GM18907 (cell line): ENCODE results near the gene TNS3.

Source experiments
- ATAC-seq: cut with Tn5 transposase; IDR thresholded peaks from one replicate; pipeline ENCODE4 v1.9.1; 2021; ENCODE audit warnings: mild to moderate bottlenecking, moderate library complexity; ENCODE audit not compliant: unreplicated experiment

Gene TNS3

DNA sequence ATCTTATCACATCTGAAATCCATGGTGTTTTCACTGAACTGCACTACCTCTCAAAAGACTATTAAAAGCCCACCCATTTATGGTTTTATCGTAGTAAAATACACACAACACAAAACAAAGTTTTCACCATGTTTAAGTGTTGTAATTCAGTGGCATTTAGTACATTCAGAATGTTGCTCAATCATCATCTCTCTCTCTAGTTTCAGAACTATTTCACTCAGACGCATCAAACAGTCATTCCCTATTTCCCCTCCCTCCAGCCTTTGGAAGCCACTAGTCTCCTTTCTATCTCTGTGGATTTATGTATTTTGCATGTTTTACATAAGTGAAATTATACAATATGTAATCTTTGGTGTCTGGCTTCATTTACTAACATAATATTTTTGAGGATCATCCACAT is 332.6 kb downstream of the TNS3 start:
- ATAC-seq = no peak

DNA sequence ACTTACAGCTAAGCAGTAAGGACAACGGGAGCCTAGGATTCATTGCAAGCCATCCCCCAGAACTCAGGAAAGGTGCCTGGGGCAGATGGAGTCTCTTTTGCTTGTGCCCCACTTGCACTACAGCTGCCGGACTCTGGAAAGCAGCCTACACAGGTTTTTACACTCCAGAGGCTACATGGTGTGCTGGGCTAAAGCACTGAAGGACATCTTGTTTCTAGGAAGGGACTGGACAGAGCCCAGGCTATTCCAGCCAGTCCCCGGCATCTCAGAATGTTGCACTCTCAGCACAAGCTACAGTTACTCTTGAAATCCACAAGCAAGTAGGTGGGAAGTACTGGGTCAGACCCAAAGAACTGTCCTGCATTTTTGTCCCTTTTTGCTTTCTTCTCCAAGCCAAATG is 333.1 kb downstream of the TNS3 start:
- ATAC-seq = no peak

- no peak for ATAC-seq
These were observed 334.8 kb downstream of the TNS3 start for GRCh38 chr7:47247132-47247531.

DNA sequence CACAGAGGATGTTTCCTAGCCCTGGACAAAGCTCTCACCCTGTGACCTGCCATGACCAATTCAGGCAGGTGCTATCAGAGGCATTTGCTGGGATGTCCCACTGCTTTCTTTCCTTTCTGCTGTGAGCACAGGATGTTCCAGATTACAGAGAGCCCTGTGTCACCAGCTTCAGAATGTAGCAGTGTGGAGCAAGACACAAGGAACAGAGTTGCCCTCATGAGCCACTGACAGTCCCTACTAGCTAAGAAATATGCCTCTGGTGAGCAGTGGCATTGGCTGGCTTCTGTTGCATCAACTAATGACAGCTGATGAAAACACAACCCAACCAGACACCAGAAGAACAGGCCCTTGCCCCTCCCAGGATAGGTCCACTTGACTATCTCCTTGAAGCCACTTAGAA is 337.2 kb downstream of the TNS3 start:
- ATAC-seq = no peak

- no peak for ATAC-seq
These were observed 340.5 kb downstream of the TNS3 start for GRCh38 chr7:47241112-47242065.

- no peak for ATAC-seq
These were observed 341.9 kb downstream of the TNS3 start for GRCh38 chr7:47239931-47240421.

GRCh38 chr7:47239034-47239433 is 342.9 kb downstream of the TNS3 start:
- ATAC-seq = no peak

DNA sequence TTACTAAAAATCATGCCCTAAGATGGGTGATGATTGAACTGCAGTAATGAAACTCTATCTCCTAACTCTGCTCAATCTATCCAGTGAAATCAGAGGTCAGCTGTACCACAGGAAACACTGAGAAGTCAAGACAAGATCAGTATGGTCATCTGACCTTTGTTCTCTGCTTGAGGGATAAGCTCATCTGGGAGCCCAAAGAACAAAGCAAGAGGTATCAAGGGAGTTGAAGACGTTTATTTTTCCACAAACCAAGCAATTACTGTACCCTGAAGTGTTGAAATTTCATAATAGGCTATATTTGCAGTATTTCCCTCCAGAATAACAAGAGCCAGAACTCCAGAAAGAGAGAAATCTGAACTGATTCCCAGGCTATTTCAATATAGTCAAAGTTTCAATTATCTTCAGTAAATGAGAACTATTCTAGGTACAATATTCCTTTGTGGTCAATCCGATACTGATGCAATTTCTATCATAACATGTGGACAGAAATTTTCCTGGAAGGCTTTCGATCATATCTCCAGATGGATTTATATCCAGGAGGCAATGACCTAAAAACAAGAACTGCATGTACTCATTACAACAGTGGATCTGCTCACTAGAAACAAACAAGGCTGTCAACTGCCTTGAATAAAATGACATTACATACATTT is 345.3 kb downstream of the TNS3 start:
- no peak for ATAC-seq

GRCh38 chr7:47233996-47234395 is 347.9 kb downstream of the TNS3 start:
- ATAC-seq = no peak

DNA sequence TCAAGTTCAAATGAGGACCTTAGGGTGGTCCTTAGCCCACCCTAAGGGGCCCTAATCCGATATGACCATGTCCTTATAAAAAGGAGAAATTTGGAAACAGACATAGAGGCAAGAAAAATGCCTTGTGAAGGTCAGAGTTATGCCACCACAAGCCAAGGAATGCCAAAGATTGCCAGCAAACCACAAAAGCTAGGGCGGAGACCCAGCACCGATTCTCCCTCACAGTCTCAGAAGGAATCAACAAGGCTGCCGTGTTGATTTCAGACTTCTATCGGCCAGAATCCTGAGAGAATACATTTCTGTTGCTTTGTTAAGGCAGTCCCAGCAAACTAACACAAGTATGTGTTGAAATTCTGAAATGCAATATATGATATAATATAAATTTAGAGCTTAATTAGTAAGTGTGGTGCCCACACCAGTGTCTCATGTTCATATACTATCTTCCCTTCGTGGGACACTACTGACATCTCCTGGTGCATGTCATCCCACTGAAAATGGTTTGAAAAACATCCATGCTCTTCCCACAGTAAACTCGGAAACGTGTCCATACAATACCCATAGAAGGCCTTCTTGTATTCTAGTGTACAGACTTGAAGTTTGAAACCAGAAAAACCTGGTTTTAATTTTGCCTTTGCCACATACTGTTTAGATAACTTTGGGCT is 349.0 kb downstream of the TNS3 start:
- ATAC-seq = no peak

- ATAC-seq = no peak
These were observed 350.3 kb downstream of the TNS3 start for GRCh38 chr7:47231627-47232026.

- ATAC-seq = no peak
These were observed 350.9 kb downstream of the TNS3 start for GRCh38 chr7:47231032-47231431.

GRCh38 chr7:47228386-47229014 is 353.4 kb downstream of the TNS3 start:
- no peak for ATAC-seq

DNA sequence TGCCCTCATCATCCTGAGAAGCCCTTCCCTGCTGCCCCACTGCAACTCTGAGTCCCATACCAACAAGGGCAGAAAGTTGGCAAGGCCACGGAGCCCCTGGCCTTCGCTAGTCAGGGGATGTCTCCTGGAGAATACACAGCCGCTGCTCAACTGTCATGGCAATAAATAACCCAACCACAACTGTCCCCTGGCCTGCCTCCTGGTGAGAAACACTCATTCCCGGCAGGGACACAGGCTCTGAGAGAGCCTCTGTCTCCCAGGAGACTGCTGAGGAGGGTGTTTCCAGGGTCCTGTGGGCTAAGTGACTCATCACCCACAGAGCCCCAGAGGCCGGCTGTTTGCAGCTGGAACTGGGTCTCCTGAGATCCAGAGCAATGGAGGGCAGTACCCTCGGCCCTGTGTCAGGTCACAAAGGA is 354.1 kb downstream of the TNS3 start:
- peak; percentile 89 for ATAC-seq

- ATAC-seq = no peak
These were observed 355.2 kb downstream of the TNS3 start for GRCh38 chr7:47226696-47227095.

DNA sequence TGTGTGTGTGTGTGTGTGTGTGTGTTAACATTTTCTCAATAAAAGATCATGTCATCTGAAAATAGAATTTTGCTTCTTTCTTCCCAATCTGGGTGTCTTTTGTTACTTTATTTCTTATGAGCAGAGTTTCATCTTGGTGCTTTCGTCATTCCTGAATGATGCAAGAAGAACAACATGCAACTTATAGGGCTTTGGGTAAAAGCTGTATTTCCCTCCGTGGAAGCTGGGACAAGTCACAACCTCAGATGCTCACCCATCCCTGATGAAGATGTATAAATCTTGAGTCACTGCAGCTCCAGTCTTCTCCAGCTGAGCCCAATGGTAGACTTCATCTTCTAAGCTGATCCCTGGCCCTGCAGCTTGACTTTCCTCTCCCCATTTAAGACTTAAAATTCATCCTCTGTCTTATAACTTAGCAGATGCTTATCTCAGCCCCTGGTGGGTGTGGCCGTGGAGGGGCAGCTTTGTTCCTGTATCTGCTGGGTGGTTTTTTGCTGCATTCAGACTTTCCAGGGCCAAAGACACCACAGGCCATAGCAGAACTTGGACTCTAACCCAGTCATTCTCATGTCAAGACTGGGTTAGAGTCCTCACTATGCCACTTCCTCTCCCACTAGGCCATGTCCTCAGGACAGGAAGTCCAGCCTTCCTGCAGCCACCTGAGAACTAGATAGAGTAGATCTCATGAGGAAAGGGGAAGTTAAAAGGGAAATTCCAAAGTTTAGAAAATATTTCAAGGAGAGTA is 356.4 kb downstream of the TNS3 start:
- peak; percentile 66 for ATAC-seq
